Islet of Langerhans (tissue), 1 donor: Measurements from ENCODE around the gene MUC4.
"Not testable (repeated sequence)": the region's sequence is repeated elsewhere in the genome, so short reads cannot be mapped to it uniquely, and the experiment has no call there.

Source experiments
- FAIRE-seq: peaks from one replicate; lab custom pipeline; 2011; peaks lifted over from hg19 to GRCh38; lab: Jason Lieb, UNC

The MUC4 gene

DNA sequence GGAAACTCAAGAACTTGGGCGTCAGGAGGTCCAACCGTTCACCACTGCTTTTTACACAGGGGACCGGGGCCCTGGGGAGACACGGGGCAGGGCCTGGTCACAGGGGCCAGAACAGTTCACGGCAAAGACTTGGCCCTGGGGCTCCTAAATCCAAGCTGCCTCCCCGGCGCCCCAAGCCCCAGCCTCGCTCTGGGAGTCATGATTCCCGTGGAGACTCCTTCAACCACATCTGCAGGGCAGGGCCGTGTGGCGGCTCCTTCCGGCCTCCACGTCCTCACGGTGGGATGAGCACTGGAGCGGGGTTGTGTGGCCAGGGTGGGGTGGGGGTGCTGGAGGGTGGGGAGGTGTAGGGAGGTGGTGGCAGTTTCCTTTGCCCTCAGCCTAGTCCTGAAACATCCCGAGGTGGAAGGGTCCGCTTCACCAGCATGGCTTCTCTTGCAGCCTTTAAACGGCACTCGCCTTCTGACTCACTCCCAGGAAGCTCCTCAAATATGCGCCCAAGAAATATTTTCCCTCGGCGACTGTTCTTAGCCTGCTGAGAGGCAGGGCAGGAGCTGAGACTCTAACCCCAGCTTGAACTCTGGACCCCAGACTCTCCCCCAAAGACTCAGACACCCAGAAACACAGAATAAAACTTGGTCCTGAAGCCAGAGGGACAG lies 1.8 kb downstream of the MUC4 start:
- no peak for FAIRE-seq

DNA sequence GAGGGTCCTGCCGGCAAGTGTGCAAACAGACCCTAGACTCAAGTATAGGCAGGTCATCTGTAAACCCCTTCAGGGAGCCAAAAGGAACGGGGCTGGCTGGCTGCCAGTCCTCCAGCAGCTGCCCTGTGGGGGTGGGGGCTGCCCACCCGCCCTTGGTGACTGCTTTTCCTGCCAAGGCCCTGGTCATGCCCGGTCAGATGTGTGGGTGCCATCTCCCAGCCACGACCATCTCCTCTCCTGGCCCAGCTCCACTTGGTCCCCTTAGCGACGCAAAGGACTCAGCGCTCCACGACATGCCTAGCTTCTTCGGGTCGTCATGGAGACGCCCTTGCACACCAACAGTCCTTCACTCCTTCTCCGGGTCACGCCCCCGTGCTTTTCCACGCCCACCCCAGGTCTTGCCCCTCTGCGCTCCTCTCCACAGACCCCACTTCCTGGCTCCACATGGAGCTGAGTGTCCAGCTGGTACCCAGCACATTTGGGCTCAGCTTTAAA lies 2.4 kb downstream of the MUC4 start:
- FAIRE-seq: no peak

DNA sequence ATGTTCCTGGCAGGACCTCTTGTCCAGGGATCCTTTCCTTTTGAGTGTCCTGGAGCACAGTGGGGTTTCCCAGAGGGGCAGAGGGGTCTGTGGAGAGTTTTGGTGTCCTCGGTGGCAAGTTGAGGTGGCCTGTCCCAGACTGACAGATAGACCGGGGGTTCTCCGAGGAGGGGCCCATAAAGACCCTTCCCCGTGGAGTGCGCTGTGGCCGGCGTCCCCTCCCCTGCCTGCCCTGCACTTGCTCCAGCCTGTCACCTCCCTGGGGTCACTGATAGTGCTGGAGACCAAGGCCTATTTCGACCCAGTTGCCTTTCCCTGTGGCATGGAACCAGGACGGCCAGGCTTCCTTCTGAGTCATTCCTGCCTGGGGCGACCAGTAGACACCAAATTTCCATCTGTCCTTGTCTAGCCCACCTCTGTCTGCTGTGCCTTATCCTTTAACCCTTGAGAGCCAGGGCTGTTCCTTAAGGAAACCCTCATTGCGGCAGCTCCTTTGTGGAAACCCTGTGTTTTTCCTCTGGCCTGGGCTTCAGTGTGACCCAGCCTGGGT lies 2.9 kb downstream of the MUC4 start:
- FAIRE-seq: no peak

DNA sequence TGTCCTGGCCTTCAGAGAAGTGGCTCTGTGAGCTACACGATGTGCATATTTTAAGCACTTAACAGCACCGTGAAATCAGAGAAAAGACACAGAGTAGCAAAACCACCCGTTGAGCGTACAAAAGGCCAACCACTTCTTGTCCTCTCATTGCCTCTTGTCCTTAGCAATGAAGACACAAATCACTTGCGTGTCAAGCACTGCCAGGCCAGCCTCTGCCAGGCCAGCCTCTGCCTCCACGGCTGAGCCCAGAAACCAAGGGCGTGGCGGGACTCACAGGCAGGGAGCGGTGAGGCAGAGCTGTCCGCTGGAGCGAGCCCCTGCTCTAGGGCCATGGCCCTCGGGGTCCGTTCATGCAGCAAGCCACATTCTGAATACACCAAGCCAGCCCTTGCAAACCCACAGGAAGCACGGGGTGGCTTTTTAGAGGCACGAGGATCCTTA lies 4.0 kb downstream of the MUC4 start:
- FAIRE-seq: no peak

DNA sequence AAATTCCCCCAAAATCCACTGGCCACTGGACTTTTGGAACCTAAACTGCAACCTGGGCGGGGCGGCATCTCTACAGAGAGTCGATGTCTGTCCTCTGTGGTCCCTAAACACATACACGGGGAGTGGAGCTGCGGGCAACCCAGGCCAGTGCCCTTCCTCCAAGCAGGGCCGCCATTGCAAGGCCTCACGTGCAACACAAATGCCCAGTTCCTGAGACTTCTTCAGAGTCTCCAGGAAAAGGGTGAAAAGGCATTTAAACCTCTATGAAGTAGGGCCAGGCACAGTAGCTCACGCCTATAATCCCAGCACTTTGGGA lies 4.9 kb downstream of the MUC4 start:
- FAIRE-seq: no peak

DNA sequence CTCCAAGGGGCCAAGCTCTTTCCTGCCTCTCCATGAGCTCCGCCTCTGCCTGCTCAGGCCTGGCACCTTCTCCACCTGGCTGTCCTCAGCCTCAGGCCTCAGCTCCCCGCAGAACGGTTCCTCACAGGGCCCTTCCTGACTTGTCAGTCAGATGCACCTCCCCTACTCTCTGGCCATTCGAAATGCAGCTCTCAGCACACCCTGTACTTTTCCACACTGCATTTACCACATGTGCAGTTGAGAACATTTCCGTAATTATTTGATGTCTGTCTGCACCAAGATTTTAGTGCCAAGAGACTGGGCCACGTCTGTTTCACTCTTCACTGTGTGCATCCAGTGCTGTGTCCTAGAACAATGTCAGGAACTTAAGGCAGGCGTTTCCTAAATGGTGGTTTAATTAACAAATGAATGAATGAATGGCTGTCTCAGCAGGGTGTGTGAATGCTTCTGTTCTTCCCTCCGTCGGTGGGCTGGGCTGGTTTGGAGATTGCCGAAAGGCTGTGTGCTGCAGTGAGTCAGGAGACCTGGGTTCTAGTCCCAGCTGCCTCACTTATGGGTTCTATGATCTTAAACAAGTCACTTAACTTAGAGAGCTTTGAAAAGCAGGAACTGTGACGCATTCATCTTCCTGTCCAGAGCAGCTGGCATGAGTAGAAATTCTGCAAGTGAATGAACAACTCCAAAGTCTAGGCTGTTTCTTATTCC lies 5.4 kb downstream of the MUC4 start:
- FAIRE-seq: no peak

DNA sequence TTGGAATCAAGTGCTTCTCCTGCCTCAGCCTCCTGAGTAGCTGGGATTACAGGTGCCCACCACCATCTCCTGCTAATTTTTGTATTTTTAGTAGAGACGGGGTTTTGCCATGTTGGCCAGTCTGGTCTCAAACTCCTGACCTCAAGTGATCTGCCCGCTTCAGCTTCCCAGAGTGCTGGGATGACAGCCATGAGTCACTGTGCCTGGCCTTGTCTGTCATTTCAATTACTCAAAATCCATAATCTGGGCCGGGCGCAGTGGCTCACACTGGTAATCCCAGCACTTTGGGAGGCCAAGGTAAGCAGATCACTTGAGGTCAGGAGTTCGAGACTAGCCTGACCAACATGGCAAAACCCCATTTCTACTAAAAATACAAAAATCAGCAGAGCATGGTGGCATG lies 6.1 kb downstream of the MUC4 start:
- not testable (repeated sequence) for FAIRE-seq

DNA sequence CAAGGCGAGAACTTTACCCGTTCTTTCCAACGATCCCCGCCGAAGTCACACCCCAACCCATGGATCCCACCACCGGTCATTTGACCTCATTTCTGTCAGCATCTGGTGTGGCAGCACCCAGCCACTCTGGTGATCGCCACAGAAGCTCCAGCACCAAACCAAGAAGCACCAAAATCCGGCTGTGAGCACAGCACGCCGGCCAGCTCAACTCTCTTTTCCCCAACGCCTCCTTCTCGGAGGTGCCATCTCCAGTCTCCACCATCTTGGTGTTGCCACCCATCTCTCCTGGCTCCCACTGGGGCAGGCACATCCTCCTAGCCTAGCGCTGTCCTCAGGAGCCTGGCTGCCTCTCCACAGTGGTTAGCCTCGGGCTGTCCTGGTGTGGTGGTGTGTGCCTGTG lies 6.5 kb downstream of the MUC4 start:
- no peak for FAIRE-seq

DNA sequence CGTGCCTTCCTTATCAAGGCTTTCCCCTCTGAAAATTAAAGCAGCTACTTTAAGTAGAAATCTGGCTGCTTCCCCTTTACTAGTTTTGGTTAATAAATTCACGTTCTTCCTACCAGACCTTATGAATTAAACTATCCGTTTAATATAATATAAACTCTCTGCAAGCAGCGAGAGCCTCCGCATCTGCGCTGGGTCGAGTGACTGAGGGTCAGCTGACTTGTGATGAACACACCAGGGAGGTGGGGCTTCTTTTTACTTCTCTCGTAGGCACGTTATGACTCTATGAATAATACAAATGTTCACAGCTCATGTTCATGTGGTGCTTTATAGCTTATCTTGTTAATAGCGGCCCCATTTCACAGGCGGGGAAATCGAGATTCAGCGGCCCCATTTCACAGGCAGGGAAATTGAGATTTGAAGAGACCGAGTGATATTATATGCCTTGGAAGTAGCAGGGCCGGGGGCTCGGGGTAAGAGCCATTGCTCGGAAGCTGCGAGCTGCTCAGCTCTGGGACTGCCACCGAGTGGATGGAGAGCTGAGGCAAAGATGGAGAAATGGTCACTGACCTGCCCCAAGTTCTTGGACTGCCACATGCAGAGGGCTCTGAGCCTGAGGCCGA lies 8.3 kb downstream of the MUC4 start:
- no peak for FAIRE-seq

DNA sequence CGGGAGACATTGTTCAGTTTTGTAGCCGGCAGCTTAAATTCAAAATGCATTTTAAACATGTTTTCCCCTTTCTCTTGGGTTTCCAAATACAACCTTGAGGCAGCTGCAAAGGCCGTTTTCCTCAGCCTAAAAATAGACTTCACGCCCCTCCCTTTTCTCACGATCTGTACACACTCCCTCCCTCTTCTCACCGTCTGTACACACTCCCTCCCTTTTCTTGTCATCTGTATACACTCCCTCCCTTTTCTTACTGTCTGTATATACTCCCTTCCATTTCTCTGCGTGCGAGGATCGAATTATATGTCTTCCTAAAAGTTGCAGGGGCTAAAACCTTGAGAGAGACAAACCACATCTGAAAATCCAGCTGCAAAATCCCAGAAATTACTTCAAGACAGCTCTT lies 8.9 kb downstream of the MUC4 start:
- FAIRE-seq: no peak

DNA sequence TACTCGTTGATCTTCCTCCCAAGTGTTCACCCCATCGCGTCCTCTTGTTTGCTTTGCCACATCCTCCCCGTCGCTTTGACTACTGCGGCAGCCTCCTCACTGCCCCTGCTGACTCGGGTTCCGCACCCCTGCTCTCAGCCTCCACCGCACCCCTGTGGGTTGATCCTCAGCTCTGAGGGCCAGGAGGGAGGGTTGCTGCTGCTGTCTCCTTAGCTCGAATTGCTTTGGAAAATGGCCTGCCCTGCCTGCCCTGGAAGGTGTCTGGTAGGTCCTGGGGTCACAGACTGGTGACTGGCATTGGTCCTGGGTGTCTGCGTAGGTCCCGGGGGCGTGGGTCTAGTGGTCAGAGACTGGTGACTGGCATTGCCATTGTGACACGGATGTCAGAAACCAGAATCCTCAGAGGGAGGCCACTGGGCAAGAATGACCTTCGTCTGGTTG lies 9.4 kb downstream of the MUC4 start:
- FAIRE-seq: no peak

DNA sequence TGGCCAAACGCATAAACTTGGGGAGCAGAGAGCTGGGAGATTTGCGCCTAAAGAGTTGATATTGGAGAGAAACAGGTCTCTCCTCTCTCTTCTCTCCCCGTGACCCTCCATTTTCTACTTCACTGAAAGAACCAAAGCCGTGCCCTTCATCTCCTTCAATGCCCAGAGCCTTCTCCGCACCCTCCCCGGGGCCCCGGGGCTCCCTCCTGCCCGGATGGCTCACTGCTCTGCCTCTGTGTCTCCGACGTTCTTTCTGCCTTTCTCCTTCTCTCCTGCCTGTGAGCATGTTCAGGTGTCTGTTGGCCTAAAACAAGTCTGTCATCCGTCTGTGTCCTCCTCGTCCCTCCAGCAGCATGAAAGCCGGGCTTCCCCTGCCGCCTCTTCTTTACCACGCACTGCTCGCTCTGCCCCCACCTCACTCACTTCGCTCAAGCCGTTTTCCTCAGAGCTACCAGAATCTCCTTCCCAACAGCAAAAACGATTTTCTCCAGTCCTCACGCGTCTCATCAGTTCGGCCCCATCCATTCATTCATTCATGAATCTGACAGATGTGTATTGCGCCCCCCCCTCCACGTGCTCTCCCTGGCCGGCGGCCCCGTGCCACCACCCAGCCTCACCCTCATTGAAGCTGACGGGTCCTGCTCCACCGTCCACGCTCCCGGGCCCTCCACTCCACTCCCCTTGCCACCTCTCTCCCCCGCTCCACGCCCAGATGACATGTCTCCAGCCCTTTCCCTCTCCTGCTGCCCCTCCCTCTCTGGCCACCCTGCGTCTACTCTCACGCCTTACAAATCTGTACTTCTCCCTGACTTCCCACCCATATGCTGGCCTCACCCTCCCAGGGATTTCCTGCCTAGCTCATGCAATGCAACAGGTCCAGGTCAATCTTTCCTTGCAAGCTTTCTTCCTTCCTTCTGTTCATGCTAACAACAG lies 10.2 kb downstream of the MUC4 start:
- no peak for FAIRE-seq

DNA sequence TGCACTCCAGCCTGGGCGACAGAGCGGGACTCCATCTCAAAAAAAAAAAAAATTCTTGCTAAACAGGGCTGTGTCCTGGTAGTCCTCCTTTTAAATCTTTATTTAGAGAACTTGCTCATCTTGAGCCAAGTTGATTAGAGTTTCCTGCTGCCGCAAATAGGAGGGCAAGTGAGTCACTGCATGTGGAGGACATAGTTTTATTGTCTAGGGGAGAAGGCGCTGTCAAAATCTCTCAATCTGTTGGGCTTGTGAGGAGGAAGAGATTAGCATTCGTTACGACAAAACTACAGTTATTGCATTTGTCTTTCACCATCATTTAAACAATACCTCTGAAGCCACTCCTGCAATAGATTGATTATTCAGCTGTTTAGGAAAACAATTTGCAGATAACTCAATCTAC lies 11.5 kb downstream of the MUC4 start:
- no peak for FAIRE-seq

DNA sequence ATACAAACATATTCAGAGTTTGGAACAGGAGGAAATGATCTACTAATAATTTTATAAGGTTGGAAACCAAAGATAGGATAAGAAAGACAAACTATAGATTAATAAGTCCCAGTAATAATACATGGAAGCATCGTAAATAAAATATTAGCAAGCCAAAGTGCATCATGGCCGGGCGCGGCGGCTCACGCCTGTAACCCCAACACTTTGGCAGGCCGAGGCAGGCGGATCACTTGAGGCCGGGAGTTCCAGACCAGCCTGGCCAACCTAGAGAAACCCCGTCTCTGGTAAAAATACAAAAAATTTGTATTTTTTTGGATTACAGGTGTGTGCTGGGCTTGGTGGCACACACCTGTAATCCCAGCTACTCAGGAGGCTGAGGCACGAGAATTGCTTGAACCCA lies 14.9 kb downstream of the MUC4 start:
- FAIRE-seq: no peak

DNA sequence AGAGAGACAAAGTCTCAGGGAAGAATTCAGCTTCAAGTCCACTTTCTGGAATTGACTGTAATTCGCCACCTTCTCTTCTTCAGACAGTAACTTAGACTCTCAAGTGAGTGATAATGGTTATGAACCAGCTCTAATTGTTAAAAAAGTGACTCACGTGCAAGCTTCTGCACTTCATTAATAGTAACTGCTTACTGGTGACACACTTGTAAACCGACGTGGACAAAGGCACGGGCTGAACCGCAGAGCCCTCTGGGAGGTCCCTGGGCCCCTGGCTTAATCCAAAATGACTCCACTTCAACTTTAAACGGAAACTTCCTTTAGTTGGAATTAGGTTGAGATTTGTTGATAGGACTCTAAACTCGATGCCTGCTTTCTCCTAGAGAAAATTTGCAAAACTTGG lies 17.0 kb downstream of the MUC4 start:
- FAIRE-seq: no peak

DNA sequence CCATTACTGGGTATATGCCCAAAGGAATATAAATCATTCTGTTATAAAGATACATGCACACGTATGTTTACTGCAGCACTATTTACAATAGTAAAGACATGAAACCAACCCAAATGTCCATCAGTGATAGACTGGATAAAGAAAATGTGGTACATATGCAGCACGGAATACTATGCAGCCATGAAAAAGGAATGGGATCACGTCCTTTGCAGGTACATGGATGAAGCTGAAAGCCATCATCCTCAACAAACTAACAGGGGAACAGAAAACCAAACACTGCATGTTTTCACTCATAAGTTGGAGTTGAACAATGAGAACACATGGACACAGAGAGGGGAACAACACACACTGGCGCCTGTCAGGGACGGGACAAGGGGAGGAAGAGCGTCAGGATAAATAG lies 19.1 kb downstream of the MUC4 start:
- FAIRE-seq: not testable (repeated sequence)

DNA sequence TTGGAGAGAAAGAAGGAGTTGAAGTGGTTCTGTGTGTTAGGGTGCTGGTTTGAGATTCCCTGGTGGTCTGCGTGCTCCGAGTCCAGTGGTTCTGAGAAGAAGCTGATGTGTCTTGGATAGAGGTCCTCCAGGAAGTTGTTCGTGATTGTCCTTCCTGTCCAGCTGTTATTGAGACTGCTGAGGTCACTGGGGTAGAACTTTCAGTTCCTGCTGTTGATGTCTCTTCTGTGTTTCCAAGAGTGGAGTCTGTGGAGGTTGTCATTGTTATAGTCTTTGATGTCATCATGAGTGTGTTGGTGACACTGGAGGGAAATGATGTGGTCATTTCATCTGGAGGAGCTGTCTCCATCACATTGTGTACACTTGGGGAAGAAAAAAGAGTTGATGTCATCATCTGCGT lies 20.8 kb downstream of the MUC4 start:
- no peak for FAIRE-seq

DNA sequence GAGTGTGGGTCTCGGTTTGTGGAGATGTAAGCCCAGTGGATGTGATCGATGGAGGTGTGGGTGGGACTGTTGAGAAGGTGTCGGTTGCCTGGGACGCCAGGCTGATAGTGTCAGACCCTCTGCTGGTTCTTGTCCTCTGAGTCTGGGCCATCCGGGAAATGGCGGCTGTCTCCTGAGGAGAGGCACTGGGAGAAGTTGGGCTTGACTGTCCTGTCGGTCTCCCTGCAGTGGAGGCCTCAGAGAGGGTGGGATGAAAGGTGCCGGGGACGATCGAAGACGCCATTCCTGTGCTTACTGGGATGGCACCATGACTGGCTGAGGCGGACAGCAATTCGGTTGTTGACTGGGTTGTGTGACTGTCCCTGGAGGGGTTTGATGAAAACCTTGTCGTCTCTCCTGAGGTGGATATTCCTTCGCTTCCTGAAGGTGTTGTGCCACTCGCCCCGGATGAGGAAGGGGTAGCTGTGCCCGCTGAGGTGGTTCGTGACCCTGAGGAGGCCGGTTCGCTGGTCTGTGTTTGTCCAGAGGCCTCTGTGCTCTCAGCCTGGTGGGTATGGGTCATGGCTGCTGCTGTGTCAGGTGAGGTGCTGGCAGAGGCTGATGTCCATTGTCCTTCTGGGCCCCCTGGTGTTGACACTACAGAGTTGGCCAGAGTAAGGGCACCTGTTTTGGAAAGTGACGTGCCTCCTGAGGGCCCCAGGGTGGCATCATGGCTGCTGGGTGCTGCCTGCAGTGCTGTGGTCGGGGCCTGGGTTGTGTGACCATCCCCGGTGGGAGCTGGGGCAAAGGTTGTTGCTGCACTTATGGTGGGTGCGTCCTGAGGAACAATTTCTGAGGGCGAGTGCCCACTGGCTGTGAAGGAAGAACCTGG lies 22.8 kb downstream of the MUC4 start:
- FAIRE-seq: no peak

DNA sequence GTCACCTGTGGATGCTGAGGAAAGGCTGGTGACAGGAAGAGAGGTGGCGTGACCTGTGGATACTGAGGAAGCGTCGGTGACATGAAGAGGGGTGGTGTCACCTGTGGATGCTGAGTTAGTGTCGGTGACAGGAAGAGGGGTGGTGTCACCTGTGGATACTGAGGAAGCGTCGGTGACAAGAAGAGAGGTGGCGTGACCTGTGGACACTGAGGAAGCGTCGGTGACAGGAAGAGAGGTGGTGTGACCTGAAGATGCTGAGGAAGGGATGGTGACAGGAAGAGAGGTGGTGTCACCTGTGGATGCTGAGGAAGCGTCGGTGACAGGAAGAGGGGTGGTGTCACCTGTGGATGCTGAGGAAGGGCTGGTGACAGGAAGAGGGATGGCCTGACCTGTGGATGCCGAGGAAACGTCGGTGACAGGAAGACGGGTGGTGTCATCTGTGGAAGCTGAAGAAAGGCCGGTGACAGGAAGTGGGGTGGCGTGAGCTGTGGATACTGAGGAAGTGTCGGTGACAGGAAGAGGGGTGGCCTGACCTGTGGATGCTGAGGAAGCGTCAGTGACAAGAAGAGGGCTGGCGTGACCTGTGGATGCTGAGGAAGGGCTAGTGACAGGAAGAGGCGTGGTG lies 25.8 kb downstream of the MUC4 start:
- FAIRE-seq: not testable (repeated sequence)

DNA sequence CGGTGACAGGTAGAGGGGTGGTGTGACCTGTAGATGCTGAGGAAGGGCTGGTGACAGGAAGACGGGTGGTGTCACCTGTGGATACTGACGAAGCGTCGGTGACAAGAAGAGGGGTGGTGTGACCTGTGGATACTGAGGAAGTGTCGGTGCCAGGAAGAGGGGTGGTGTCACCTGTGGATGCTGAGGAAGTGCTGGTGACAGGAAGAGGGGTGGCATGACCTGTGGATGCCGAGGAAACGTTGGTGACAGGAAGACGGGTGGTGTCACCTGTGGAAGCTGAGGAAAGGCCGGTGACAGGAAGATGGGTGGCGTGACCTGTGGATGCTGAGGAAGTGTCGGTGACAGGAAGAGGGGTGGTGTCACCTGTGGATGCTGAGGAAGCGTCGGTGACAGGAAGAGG lies 27.7 kb downstream of the MUC4 start:
- FAIRE-seq: not testable (repeated sequence)

DNA sequence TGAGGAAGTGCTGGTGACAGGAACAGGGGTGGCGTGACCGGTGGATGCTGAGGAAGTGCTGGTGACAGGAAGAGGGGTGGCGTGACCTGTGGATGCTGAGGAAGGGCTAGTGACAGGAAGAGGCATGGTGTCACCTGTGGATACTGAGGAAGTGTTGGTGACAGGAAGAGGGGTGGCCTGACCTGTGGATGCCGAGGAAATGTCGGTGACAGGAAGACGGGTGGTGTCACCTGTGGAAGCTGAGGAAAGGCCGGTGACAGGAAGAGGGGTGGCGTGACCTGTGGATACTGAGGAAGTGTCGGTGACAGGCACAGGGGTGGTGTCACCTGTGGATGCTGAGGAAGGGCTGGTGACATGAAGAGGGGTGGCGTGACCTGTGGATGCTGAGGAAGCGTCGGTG lies 30.5 kb downstream of the MUC4 start:
- not testable (repeated sequence) for FAIRE-seq
